Activated CD8-positive, alpha-beta T cell treated with anti-CD3 and anti-CD28 coated beads for 36 hours (primary cell): ENCODE results near the gene NFIA. TPM values are rescaled to one million over a fixed set of nuclear protein-coding genes. Genes with fewer than 3 reads are reported as not detected.

ENCODE experiments used
- ATAC-seq: fragments of 200-7000 bp; cut with Tn5 transposase; one replicate; pipeline ENCODE4 v1.10.0; 2021; ENCODE audit warnings: mild to moderate bottlenecking, moderate library complexity
- CTCF ChIA-PET: fragments of 350-600 bp; sonication (Branson Sonifier 250); formaldehyde crosslinking; loops from one replicate; lab custom pipeline; 2021; ENCODE audit warnings: antibody characterized with exemption; lab: Charles Lee
- POLR2A ChIA-PET: fragments of 350-600 bp; sonication (Branson Sonifier 250); formaldehyde crosslinking; loops from one replicate; lab custom pipeline; 2021; ENCODE audit warnings: antibody characterized with exemption; lab: Charles Lee
- DNase-seq: peaks from one replicate; pipeline ENCODE4 v3.0.0-alpha.2; 2020
- H3K27ac Mint-ChIP-seq: one replicate; pipeline ENCODE4 v1.8.0; 2021; ENCODE audit warnings: mild to moderate bottlenecking, mixed read lengths
- H3K27me3 Mint-ChIP-seq: one replicate; pipeline ENCODE4 v1.8.0; 2021; ENCODE audit warnings: mixed read lengths
- H3K36me3 Mint-ChIP-seq: one replicate; pipeline ENCODE4 v1.8.0; 2021; ENCODE audit warnings: low read depth, mixed read lengths
- H3K4me1 Mint-ChIP-seq: one replicate; pipeline ENCODE4 v1.8.0; 2021; ENCODE audit warnings: low read depth, mixed read lengths
- H3K4me3 Mint-ChIP-seq: one replicate; pipeline ENCODE4 v1.8.0; 2021; ENCODE audit warnings: mild to moderate bottlenecking, moderate library complexity, mixed read lengths
- H3K9me3 Mint-ChIP-seq: one replicate; pipeline ENCODE4 v1.8.0; 2021; ENCODE audit warnings: mixed read lengths
- intact Hi-C: fragments of 100-400 bp; cut with micrococcal nuclease; formaldehyde crosslinking; loops from one replicate; pipeline ENCODE4 v1.10.0; 2022
- total RNA-seq, 2 experiments: library from RNA; stranded (reverse); gene quantifications; one replicate each; pipeline ENCODE4 v1.2.3, GENCODE V29; 2021
- TF ChIP-seq, protein P1 (sequence below): fragments of 200-600 bp; IDR thresholded peaks from one replicate; pipeline ENCODE4 v1.8.0; 2022; ENCODE audit warnings: antibody characterized with exemption, mild to moderate bottlenecking

The NFIA gene
- total RNA-seq, 2 experiments from 2014 or later: 1.9 to 2.4 TPM

GRCh38 chr1:61053712-61054600 lies 28.4 kb upstream of the NFIA start:
- POLR2A ChIA-PET: interaction anchor here (0.7 to 0.8 kb wide), 2 partner anchors 24 to 27 kb away, joined by 3 to 4 read pairs; no protein-coding TSS in a partner anchor
- ATAC-seq: peak; percentile 34

DNA sequence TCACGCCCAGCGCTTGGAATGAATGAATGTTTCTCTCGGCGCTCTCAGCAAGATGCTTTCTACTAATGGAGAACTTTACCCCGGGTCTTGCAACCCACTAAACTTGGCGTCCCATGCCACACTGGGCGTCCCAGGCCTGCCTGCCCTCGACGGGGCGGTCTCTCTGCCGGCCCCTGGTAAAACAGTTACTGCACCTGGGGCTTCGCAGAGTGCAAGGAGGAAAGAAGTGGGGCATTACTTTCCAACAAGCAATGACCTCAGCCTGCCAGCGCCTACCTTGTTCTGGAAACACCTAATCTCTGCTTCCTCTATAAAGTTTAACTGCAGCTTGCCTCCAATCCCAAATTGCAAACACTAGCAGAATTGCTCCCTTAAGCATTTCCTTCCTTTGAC lies 27.8 kb upstream of the NFIA start:
- ChIA-PET CTCF (interaction anchor here (1.2 to 1.9 kb wide), 2 partner anchors 12 to 397 kb away, joined by 6 to 7 read pairs; no protein-coding TSS in a partner anchor), POLR2A (interaction anchor here (0.8 kb wide), 1 partner anchor 23 kb away, joined by 4 read pairs; no protein-coding TSS in a partner anchor)
- Mint-ChIP-seq H3K4me1 (peaks cover 32% of the 10 kb centered on the region), H3K36me3 (no peaks in the 10 kb centered on the region), H3K27me3 (peaks cover 66% of the 10 kb centered on the region), H3K9me3 (no peaks in the 10 kb centered on the region), H3K27ac (no peak overlapping the region), H3K4me3 (no peak overlapping the region)
- TF ChIP-seq, protein P1, sequence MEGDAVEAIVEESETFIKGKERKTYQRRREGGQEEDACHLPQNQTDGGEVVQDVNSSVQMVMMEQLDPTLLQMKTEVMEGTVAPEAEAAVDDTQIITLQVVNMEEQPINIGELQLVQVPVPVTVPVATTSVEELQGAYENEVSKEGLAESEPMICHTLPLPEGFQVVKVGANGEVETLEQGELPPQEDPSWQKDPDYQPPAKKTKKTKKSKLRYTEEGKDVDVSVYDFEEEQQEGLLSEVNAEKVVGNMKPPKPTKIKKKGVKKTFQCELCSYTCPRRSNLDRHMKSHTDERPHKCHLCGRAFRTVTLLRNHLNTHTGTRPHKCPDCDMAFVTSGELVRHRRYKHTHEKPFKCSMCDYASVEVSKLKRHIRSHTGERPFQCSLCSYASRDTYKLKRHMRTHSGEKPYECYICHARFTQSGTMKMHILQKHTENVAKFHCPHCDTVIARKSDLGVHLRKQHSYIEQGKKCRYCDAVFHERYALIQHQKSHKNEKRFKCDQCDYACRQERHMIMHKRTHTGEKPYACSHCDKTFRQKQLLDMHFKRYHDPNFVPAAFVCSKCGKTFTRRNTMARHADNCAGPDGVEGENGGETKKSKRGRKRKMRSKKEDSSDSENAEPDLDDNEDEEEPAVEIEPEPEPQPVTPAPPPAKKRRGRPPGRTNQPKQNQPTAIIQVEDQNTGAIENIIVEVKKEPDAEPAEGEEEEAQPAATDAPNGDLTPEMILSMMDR: no peak
- no peak for ATAC-seq
- DNase-seq: no peak
- intact Hi-C loops: loop anchor here (10.0 kb wide), 1 partner anchor 280 kb away; no protein-coding TSS in a partner anchor

More at GRCh38 chr1:61053712-61054600, 28.4 kb upstream of the NFIA start:
- DNase-seq: peak; percentile 37
- Mint-ChIP-seq H3K27me3 (peaks cover 66% of the 10 kb centered on the region), H3K27ac (no peak overlapping the region), H3K36me3 (no peaks in the 10 kb centered on the region), H3K4me3 (peak overlapping the region; percentile 75), H3K9me3 (no peaks in the 10 kb centered on the region), H3K4me1 (peaks cover 32% of the 10 kb centered on the region)
- intact Hi-C loops: loop anchor here (10.0 kb wide), 1 partner anchor 281 kb away; no protein-coding TSS in a partner anchor
- TF ChIP-seq, protein P1: no peak
- CTCF ChIA-PET: interaction anchor here (0.9 to 1.9 kb wide), 4 partner anchors 8 to 398 kb away, joined by 3 to 7 read pairs (median 4); no protein-coding TSS in a partner anchor

- intact Hi-C loops: loop anchor here (10.0 kb wide), 1 partner anchor 280 kb away; no protein-coding TSS in a partner anchor
- H3K9me3 Mint-ChIP-seq: no peaks in the 10 kb centered on the region
- H3K27me3 Mint-ChIP-seq: peaks cover 66% of the 10 kb centered on the region
- peaks cover 32% of the 10 kb centered on the region for H3K4me1 Mint-ChIP-seq
- DNase-seq (no peak), ATAC-seq (no peak)
- H3K27ac Mint-ChIP-seq: no peak overlapping the region
- TF ChIP-seq, protein P1: no peak
- ChIA-PET POLR2A (interaction anchor here (1.3 kb wide), 1 partner anchor 27 kb away, joined by 4 read pairs; the partner anchor contains the start of gene NFIA), CTCF (interaction anchor here (0.7 to 1.9 kb wide), 3 partner anchors 11 to 397 kb away, joined by 4 to 6 read pairs (median 6); no protein-coding TSS in a partner anchor)
- H3K36me3 Mint-ChIP-seq: no peaks in the 10 kb centered on the region
- no peak overlapping the region for H3K4me3 Mint-ChIP-seq
These were observed 27.2 kb upstream of the NFIA start for GRCh38 chr1:61055110-61055614.

DNA sequence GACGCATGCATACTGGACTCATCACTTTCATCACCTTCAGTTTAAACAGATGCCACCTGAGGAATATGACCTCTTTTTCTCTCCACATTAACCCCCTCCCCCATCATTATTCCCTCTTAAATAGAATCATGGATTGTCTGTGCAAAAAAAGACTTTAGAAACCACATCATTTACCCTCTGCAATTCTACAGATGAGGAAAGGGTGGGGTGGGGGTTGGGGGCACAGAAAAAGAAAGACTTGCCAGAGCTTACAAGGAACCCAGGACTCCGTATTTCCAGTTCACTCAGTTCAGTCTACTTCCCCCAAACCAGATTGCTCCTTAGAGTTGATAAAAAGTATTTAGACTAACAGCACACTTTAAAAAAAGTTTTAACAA lies 26.2 kb upstream of the NFIA start:
- Mint-ChIP-seq H3K4me1 (peaks cover 30% of the 10 kb centered on the region), H3K36me3 (no peaks in the 10 kb centered on the region), H3K9me3 (no peaks in the 10 kb centered on the region), H3K4me3 (peak overlapping the region; percentile 78), H3K27ac (no peak overlapping the region), H3K27me3 (peaks cover 64% of the 10 kb centered on the region)
- CTCF ChIA-PET: interaction anchor here (1.4 kb wide), 1 partner anchor 24 kb away, joined by 6 read pairs; no protein-coding TSS in a partner anchor
- intact Hi-C loops: loop anchor here (10.0 kb wide), 1 partner anchor 279 kb away; no protein-coding TSS in a partner anchor
- DNase-seq (no peak), ATAC-seq (no peak)
- TF ChIP-seq, protein P1: no peak
- POLR2A ChIA-PET: interaction anchor here (1.3 kb wide), 1 partner anchor 26 kb away, joined by 4 read pairs; the partner anchor contains the start of gene NFIA
